Stimulated activated CD8-positive, alpha-beta memory T cell treated with anti-CD3 and anti-CD28 coated beads, Interleukin-4, amount 100 ng/mL, for 24 hours (primary cell): Measurements from ENCODE around the gene PCDH11Y.
"Not testable (repeated sequence)": the region's sequence is repeated elsewhere in the genome, so short reads cannot be mapped to it uniquely, and the experiment has no call there.

Source experiments
- DNase-seq: peaks from one replicate; pipeline ENCODE4 v3.0.0-alpha.2; 2020; ENCODE audit warnings: low read depth

The PCDH11Y gene, protein sequence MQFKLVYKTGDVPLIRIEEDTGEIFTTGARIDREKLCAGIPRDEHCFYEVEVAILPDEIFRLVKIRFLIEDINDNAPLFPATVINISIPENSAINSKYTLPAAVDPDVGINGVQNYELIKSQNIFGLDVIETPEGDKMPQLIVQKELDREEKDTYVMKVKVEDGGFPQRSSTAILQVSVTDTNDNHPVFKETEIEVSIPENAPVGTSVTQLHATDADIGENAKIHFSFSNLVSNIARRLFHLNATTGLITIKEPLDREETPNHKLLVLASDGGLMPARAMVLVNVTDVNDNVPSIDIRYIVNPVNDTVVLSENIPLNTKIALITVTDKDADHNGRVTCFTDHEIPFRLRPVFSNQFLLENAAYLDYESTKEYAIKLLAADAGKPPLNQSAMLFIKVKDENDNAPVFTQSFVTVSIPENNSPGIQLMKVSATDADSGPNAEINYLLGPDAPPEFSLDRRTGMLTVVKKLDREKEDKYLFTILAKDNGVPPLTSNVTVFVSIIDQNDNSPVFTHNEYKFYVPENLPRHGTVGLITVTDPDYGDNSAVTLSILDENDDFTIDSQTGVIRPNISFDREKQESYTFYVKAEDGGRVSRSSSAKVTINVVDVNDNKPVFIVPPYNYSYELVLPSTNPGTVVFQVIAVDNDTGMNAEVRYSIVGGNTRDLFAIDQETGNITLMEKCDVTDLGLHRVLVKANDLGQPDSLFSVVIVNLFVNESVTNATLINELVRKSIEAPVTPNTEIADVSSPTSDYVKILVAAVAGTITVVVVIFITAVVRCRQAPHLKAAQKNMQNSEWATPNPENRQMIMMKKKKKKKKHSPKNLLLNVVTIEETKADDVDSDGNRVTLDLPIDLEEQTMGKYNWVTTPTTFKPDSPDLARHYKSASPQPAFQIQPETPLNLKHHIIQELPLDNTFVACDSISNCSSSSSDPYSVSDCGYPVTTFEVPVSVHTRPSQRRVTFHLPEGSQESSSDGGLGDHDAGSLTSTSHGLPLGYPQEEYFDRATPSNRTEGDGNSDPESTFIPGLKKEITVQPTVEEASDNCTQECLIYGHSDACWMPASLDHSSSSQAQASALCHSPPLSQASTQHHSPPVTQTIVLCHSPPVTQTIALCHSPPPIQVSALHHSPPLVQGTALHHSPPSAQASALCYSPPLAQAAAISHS (N-terminal part only)

DNA sequence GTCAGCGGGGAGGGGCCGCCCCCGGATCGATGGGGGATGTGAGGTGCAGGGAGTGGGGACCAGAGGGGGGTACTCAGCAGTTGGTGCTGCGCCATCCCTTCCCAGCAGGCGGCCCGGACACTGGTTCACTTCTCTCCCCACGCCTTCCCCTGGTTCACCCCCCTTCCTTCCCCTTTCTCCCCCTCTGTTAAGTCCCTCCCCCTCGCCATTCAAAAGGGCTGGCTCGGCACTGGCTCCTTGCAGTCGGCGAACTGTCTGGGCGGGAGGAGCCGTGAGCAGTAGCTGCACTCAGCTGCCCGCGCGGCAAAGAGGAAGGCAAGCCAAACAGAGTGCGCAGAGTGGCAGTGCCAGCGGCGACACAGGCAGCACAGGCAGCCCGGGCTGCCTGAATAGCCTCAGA lies at the start of gene PCDH11Y:
TSS of gene PCDH11Y (plus strand) at position 240 of the 400 bp plus-strand sequence. CDS start 56,804 bp downstream, outside the sequence.
- not testable (repeated sequence) for DNase-seq

DNA sequence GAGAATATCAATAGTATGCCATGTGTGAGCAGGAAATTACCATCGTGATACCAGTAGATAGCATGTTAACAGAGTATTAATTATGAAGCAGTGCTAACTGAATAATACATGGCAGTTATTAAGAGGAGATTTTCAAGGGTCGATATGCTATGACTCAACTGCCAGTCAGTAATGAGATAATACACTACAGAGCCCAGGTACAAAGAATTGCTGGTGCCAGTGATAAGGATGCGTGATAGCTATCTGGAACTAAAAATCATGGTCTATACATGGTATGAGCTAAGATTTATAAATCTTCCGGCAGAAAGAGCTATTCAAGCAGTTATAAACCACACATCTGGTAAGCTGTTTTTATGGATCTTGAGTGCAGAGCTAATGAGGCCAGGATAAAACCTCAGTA lies 32.2 kb upstream of the PCDH11Y start:
- DNase-seq: not testable (repeated sequence)

DNA sequence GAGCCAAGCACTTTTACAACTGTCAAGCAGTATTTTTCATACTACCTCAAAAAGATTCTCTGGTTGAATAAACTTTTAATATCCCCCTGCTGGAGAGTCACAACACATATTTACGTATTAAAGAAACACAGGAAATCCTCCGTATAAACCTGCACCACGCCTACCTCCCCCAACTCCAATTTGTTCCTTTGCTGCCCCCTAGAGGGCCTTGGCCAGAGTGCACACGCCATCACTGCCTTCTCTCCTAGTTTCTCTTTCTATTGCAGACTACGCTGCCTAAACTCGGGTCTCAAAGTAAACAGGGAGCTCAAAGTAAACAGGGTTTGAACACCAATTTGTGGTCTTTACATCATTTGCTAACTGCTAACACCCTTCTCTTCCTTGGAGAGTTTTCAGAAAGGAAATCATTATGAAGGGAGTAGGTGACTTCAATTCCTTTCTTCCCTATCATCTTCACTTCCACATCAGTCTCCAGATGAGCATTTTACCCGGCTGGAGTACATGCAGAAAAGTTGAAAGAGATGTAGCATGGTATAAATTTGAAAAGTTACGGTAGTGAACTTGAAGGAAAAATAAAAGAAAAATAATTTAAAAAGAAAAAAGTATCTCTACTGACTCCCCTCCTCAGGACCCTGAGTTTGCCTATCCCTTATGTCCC lies 8.2 kb upstream of the PCDH11Y start:
- not testable (repeated sequence) for DNase-seq

DNA sequence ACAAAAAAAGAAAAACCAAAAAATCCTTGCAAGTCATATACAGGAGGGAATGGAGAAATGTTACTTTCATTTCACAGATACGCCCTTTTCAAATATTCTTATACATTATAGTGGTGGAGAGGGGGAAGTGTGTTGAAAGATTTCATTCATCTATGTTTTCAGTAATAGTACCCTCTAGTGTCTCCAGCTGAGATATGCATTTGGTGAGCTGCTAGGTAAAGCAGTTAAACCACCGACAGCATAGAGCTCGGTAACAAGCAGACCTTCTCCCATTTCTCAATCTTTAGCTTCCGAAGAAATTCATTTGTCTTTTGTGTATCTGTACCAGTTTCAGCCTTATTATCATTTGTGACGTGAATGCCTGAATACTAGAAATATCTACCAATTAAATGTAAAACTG lies 5.2 kb upstream of the PCDH11Y start:
- DNase-seq: not testable (repeated sequence)

DNA sequence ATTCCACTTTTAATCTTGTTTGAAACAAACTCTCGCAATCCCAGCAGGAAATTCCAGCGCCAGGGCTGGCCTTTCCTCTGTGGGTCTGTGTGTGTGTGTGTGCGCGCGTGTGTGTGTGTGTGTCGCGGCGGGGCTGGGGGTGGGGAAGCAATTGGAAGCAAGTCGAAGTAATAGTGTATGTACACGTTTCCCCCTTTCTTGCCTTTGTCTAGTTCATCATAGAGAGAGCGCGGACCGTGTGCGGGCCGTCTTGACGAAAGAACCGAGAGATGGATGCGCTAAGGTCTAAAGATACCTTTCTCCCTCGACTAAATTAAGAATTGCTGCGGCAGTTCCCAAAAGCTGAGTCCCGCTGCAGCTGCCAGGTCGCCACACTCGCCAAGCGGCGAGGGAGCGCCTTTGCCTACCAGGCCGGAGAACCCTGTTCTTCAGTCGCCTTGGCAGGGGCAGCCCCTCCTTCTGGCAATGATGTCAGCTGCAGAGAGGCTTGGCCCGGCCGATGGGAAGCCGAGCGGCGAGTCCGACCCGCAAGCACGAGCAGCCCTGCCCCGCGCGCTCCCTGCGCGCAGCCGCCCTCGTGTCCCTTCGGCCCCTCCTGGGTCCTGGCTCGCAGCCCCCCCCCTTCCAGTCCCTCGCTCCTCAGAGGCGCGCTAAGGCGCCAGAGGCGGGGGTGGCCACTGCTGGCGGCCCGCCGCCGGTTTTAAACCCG lies 2.5 kb downstream of the PCDH11Y start:
- DNase-seq: not testable (repeated sequence)

DNA sequence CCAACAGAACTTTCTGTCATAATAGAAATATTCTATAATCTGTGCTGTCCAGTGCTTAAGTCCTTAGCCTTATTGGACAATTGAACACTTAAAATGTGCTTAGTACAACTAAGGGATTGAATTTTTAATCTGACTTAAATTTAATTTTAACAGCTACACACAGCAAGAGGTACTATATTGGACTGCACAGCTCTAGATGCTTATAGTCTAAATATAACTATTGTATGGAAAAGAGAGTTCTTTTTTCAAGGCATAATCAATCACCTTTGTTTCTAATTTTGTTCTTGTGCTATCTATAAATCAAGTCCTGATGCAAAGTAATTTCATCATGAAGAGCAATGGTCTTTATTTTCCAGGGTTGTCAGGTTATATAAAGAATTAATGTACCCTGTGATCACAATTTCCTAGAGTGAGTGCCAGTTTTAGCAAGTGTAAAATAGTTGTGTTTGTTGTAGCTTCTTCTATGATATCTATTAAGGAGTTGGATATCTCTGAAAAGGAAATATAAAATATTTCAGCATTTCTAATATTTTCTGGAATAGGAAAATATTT lies 39.0 kb downstream of the PCDH11Y start:
- not testable (repeated sequence) for DNase-seq

DNA sequence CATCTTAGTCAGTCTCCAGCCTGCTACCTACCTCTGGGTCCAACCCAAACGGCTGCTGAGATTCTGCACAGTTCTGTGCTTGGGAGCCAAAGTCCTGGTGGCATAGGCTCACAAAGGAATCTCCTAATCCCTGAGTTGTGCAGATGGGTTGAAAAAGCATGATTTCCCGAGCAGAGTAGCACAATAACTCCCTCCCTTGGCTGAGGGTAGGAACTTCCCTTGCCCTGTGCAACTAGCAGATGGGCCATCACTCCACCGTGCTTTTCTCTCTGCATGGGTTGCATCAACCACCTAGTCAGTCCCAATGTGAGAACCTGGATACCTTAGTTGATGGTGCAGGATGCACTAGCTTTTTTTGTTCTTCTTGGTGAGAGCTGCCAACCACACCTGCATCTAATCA lies 82.9 kb downstream of the PCDH11Y start:
- not testable (repeated sequence) for DNase-seq

DNA sequence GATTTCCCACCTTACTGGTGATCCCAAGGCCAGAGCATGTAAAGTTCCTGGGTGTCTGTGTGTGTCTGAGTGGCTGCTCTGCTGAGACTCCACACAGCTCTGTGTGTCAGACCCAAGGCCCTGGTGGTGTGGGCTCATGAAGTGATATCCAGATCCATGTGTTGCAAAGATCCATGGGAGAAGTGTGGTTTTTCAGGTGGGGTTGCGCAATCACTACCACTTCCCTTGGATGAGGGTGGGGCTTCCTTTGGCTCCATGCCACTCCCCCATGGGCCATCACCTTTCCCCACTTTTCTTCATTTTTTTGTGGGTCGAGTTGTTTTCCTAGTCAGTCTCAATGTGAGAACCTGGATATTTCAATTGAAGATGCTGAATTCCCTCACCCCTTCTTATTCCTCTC lies 182.9 kb downstream of the PCDH11Y start:
- not testable (repeated sequence) for DNase-seq

DNA sequence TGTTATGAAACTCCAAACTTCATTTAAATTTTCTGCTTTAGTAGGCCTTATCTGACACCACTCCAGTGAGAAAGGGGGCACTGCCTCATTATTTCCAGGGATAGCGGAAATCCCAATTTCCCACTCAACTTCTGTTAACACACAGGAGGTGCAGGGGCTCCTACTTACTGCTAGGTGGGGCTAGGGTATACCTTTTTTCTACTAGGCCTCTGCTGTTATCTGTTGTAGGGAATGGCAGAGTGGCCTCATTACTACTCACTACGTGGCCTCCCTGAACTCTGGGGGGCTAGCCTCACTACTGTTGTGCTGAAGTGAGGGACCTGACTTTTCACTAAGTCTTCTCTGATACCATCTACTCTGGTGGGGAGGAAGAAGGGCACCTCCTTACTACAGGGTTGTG lies 215.0 kb downstream of the PCDH11Y start:
- not testable (repeated sequence) for DNase-seq

DNA sequence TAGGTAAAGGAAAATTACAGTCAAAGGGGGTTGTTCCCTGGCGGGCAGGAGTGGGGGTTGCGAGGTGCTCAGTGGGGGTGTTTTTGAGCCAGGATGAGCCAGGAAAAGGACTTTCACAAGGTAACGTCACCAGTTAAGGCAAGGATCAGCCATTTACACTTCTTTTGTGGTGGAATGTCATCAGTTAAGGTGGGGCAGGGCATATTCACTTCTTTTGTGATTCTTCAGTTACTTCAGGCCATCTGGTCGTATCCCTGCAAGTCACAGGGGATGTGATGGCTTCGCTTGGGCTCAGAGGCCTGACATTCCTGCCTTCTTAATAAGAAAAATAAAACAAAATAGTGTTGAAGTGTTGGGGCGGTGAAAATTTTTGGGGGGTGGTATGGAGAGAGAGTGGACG lies 324.8 kb downstream of the PCDH11Y start:
- DNase-seq: not testable (repeated sequence)

DNA sequence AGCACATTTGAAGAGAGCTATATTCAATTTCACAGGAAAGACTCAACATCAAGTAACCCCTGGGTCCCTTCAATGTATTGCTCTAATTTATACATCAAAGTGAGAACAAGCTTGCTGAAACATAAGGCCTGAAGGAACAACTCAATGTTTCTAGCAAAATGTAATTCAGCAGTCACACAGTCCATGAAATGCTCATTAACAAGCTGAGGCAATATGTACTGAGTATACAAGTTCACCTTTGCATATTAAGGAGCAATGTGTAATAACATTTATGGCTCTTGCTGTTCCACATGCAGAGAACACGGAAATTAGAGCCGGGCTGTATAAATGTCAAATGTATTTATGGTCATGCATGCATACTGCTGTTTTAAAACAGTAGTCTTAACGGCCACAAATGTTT lies 342.1 kb downstream of the PCDH11Y start:
- DNase-seq: not testable (repeated sequence)

DNA sequence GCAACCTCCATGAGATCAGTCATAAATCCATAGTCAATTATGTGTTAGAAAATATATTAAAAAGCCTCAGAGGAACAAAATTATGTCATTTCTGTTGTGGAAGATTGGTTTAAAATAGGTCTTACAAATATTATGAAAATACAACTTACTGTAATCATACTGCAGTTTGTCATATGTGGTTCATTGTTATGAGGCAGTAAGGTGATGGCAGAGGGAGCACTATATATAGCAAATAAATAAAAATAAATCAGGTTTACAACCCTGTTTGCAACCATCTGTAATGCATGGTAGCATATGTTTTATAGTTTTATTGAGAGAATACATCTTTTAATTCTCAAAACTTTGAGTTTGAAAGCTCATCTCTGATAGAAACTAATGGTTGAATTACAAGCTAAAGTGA lies 543.6 kb downstream of the PCDH11Y start:
- not testable (repeated sequence) for DNase-seq

DNA sequence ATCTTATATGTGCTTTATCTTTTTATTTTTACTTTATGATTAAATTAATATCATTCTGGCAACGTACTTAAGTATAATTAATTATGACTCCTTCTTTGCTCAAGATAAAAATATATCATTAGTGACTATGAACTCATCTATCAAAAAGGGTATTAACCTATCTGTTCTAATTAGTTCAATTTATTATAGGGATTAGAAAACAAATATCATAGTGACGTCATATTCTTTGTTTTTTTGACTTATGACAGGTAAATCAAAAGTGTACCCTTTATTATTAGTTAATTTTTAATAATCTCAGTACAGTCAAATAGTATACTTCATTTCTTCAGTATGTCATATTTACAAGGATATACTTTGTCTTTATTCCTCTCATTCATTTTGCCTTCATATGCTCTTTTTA lies 638.5 kb downstream of the PCDH11Y start:
- not testable (repeated sequence) for DNase-seq

DNA sequence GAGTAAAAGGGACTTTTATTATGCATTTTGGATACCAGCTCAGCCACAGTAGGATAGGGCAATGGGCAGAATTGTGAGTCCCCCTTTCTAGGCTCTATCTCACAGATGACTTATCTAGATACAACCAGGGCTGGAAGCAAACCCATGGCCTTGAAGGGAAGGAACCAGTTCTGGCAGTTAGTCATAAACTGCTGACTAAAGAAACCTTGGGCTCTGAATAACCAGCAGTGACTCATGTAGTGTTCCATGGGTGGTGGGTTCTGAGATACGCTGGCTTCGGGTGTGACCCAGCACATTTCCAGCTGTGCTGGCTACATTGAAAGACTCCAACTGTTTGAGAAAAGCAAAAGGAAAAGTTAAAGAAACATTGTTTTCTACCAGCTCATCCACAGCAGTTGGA lies 679.2 kb downstream of the PCDH11Y start:
- not testable (repeated sequence) for DNase-seq

DNA sequence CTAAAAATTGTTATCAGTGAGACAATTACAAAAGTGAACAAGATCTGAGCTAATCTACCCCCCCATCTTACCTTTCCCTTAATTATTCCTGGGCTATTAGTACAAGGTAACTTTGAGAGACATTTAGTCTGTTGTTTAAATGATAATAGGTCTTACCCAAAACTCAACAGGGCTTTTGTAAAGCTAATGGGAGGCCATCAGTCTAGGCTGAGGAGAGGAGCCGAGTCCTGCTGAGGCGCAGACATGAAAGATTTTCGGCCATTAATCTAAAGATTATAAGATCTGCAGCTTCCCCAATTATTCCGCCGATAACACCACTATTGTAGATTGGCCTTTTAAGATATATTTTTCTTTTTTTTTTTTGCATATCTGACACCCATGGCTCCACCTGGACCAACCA lies 708.6 kb downstream of the PCDH11Y start:
- DNase-seq: not testable (repeated sequence)

DNA sequence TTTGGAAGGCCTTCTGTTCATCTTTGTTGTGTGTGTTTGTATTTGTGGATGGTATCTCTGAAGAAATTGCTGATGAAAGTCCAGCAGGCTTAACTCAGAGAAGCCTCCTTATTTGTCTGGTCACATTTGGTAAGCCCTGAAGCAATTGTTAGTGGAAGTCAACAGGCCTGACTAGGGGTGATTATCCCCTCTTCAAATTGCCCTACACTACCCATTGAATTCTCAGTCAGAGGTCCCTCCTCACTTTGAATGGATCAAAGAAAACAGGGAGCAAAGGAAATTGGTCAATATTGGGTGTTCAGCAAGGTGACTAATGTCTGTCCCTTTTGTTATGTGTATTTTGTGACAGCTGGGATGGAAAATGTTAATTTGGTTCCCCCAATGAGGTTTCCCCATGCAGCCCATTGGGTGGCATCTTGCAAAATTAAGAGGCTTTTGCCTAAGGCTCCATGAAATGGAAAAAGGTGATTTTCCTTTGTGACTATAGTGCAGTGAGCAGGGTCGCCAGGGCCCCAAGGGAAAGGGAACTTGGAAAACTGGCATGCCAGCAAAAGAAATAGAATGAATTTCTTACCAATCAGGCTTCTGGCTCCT lies 709.8 kb downstream of the PCDH11Y start:
- not testable (repeated sequence) for DNase-seq

DNA sequence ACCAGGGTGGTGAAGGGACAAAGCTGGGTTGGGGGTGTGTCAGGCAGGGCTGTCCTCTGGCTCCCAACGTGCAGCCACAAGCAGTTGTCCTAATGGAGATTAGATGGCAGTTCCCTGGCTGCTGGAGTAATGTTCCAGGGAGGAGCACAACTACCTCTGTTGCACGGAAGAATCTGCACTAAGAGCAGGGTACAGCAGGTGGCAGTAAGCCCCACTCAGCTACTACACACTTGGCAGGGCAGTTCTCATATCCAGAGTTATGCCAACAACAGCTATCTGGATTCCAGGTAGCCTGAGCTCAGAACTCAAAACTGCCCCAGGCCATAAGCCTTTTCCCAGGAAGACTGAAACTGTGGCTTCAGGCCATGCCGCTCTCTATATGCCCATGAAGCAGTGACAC lies 761.3 kb downstream of the PCDH11Y start:
- not testable (repeated sequence) for DNase-seq

DNA sequence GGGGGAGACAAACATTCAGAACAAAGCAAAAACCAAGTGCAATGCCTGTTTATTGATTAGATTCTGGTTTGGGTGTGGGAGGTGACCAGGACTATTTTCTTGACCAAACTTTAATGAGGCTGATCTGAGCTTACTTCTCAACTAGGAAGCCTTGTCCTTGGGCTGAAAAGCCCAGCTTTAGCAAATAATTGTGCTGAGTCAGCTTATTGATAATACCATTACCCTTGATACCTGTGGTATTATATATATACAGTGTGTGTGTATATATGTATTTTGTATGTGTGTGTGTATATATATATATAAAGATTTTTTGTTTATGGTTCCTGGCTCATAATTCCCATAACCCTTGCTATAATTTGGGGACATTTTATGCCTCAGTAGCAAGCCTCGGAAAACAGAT lies 776.4 kb downstream of the PCDH11Y start:
- DNase-seq: not testable (repeated sequence)
